IMR-90 (cell line): ENCODE data around the gene ST3GAL3. TPM values are rescaled to one million over a fixed set of nuclear protein-coding genes. Genes with fewer than 3 reads are reported as not detected.

Experiments used
- ATAC-seq: fragments of 200-7000 bp; cut with Tn5 transposase; 2 replicates; pipeline ENCODE4 v1.9.1; 2020; ENCODE audit warnings: low read depth, mild to moderate bottlenecking, moderate library complexity
- BruUV-seq: library from RNA; stranded (reverse); fragments of 400-500 nt; replicated peaks from 2 replicates; lab custom pipeline; 2021; lab: Mats Ljungman, UMichigan
- CTCF ChIA-PET: fragments of 300-600 bp; formaldehyde crosslinking; extraction: SDS; loops from one replicate; lab custom pipeline; 2021; ENCODE audit warnings: antibody characterized with exemption; lab: Yijun Ruan, JAX
- POLR2A ChIA-PET: fragments of 300-600 bp; sonication (Branson Sonifier 250); formaldehyde crosslinking; loops from one replicate; lab custom pipeline; 2022; ENCODE audit warnings: antibody characterized with exemption; ENCODE audit not compliant: unreplicated experiment; lab: Charles Lee
- DNase-seq: peaks from one replicate; pipeline ENCODE4 v3.0.0; 2013
- H2AFZ ChIP-seq: replicated peaks from 2 replicates; pipeline ENCODE3; 2013; ENCODE audit warnings: low read length, mild to moderate bottlenecking; ENCODE audit not compliant: poor library complexity
- H2AK5ac ChIP-seq: 2 replicates; pipeline ENCODE4 v1.6.1; 2013; ENCODE audit warnings: low read depth, low read length, inconsistent platforms
- H2AK9ac ChIP-seq: replicated peaks from 2 replicates; pipeline ENCODE3; 2013; ENCODE audit warnings: mild to moderate bottlenecking, low read depth, low read length, moderate library complexity; ENCODE audit not compliant: poor library complexity
- H2BK120ac ChIP-seq: 2 replicates; pipeline ENCODE4 v1.6.1; 2013; ENCODE audit warnings: low read depth, low read length, inconsistent platforms
- H2BK15ac ChIP-seq: 3 replicates; pipeline ENCODE4 v1.6.1; 2013; ENCODE audit warnings: low read depth, low read length, inconsistent platforms
- H2BK20ac ChIP-seq: 2 replicates; pipeline ENCODE4 v1.6.1; 2013; ENCODE audit warnings: low read depth, mild to moderate bottlenecking, inconsistent platforms, low read length, moderate library complexity
- H2BK5ac ChIP-seq: 2 replicates; pipeline ENCODE4 v1.6.1; 2013; ENCODE audit warnings: mild to moderate bottlenecking, low read depth, low read length, inconsistent platforms; ENCODE audit not compliant: poor library complexity, severe bottlenecking
- H3K14ac ChIP-seq: replicated peaks from 2 replicates; pipeline ENCODE4 v1.6.1; 2013; ENCODE audit warnings: low read depth, low read length, inconsistent platforms
- H3K18ac ChIP-seq: 2 replicates; pipeline ENCODE4 v1.6.1; 2013; ENCODE audit warnings: low read depth, low read length, control low read depth
- H3K23ac ChIP-seq: 2 replicates; pipeline ENCODE4 v1.6.1; 2013; ENCODE audit warnings: low read depth, low read length, inconsistent platforms
- H3K27ac ChIP-seq: 2 replicates; pipeline ENCODE4 v1.5.1; 2013; ENCODE audit warnings: mild to moderate bottlenecking, control low read depth, low read length; ENCODE audit not compliant: insufficient read depth
- H3K27me3 ChIP-seq: 2 replicates; pipeline ENCODE4 v1.6.1; 2013; ENCODE audit warnings: low read length; ENCODE audit not compliant: control insufficient read depth, insufficient read depth
- H3K36me3 ChIP-seq: 2 replicates; pipeline ENCODE4 v1.6.1; 2013; ENCODE audit warnings: low read length, mixed read lengths; ENCODE audit not compliant: control insufficient read depth, insufficient read depth
- H3K4ac ChIP-seq: 2 replicates; pipeline ENCODE4 v1.6.1; 2013; ENCODE audit warnings: low read depth, low read length, inconsistent platforms
- H3K4me1 ChIP-seq: 2 replicates; pipeline ENCODE4 v1.6.1; 2013; ENCODE audit warnings: low read length, mixed read lengths; ENCODE audit not compliant: control insufficient read depth, insufficient read depth
- H3K4me2 ChIP-seq: 2 replicates; pipeline ENCODE4 v1.6.1; 2013; ENCODE audit warnings: low read depth, mild to moderate bottlenecking, control low read depth, low read length, moderate library complexity
- H3K4me3 ChIP-seq: 2 replicates; pipeline ENCODE4 v1.5.1; 2013; ENCODE audit warnings: low read depth, mild to moderate bottlenecking, control low read depth, low read length, moderate library complexity; ENCODE audit not compliant: insufficient read depth
- H3K56ac ChIP-seq: 2 replicates; pipeline ENCODE4 v1.6.1; 2013; ENCODE audit warnings: low read length, inconsistent platforms; ENCODE audit not compliant: insufficient read depth; ENCODE audit errors: extremely low read depth
- H3K79me1 ChIP-seq, 2 experiments: 2 replicates each; pipeline ENCODE4 v1.6.1; 2013; ENCODE audit warnings: low read length in 2 of 2, inconsistent platforms in 1 of 2, low read depth in 1 of 2
- H3K9ac ChIP-seq: 2 replicates; pipeline ENCODE4 v1.6.1; 2013; ENCODE audit warnings: low read depth, low read length, control low read depth
- H3K9me1 ChIP-seq: 2 replicates; pipeline ENCODE4 v1.6.1; 2013; ENCODE audit warnings: low read length, inconsistent platforms; ENCODE audit not compliant: insufficient read depth
- H3K9me3 ChIP-seq: 2 replicates; pipeline ENCODE4 v1.6.1; 2013; ENCODE audit warnings: low read length; ENCODE audit not compliant: control insufficient read depth, insufficient read depth
- H4K20me1 ChIP-seq: 2 replicates; pipeline ENCODE4 v1.6.1; 2013; ENCODE audit warnings: low read length, inconsistent platforms; ENCODE audit not compliant: insufficient read depth
- H4K5ac ChIP-seq: 2 replicates; pipeline ENCODE4 v1.6.1; 2013; ENCODE audit warnings: mild to moderate bottlenecking, low read depth, low read length, control low read depth
- H4K8ac ChIP-seq, 2 experiments: 2 replicates each; pipeline ENCODE4 v1.6.1; 2013; ENCODE audit warnings: low read depth in 2 of 2, low read length in 2 of 2, control low read depth in 1 of 2, inconsistent platforms in 1 of 2
- H4K91ac ChIP-seq: 2 replicates; pipeline ENCODE4 v1.6.1; 2013; ENCODE audit warnings: low read depth, low read length, inconsistent platforms; ENCODE audit not compliant: insufficient read depth
- MXI1 ChIP-seq: IDR thresholded peaks from 2 replicates; pipeline ENCODE4 v1.6.1; 2012; ENCODE audit warnings: low read depth, mild to moderate bottlenecking, low read length, moderate library complexity, borderline replicate concordance
- RAD21 ChIP-seq: IDR thresholded peaks from 2 replicates; pipeline ENCODE4 v1.6.1; 2012; ENCODE audit warnings: low read length, improper control_type of control experiment
- RCOR1 ChIP-seq: IDR thresholded peaks from 2 replicates; pipeline ENCODE4 v1.6.1; 2012; ENCODE audit warnings: mild to moderate bottlenecking, low read length, improper control_type of control experiment; ENCODE audit not compliant: insufficient replicate concordance
- SMC3 ChIP-seq: fragments of 150-350 bp; IDR thresholded peaks from 2 replicates; pipeline ENCODE4 v1.6.1; 2016; ENCODE audit warnings: low read depth, mild to moderate bottlenecking, antibody characterized with exemption, low read length, moderate library complexity
- WGBS, 2 experiments: methylation state at CpG; one replicate each; pipeline versions ENCODE4 v1.1.5 to v1.1.7; 2013; ENCODE audit warnings: missing lambda C conversion rate in 2 of 2; ENCODE audit not compliant: insufficient read length in 1 of 2; ENCODE audit errors: extremely low coverage in 2 of 2; 5-methylcytosine and 5-hydroxymethylcytosine counted together
- dilution Hi-C: fragments of 300-500 bp; cut with HindIII; formaldehyde crosslinking; loops from one replicate; pipeline ENCODE4 v1.14.3; 2018; ENCODE audit warnings: low sequenced_read_pairs; ENCODE audit not compliant: unreplicated experiment
- in situ Hi-C: fragments of 300-500 bp; cut with MboI; formaldehyde crosslinking; loops from 3 replicates; pipeline ENCODE4 v1.14.3; 2019; ENCODE audit warnings: low sequenced_read_pairs, inconsistent platforms, mixed read lengths
- intact Hi-C: fragments of 100-400 bp; cut with micrococcal nuclease; formaldehyde crosslinking; loops from 2 replicates; pipeline ENCODE4 v1.10.0; 2022
- polyA plus RNA-seq, 3 experiments: library from polyadenylated mRNA; depleted of rRNA; stranded (reverse); fragments of >200 nt; gene quantifications; 2 replicates each; pipeline ENCODE4 v1.2.3, GENCODE V29; 2012; ENCODE audit warnings: low replicate concordance in 1 of 3
- total RNA-seq: library from RNA; depleted of rRNA; stranded (reverse); fragments of >200 nt; gene quantifications from 2 replicates; pipeline ENCODE4 v1.2.3, GENCODE V29; 2012
- TF ChIP-seq, protein P1 (sequence below): fragments of 150-350 bp; IDR thresholded peaks from 2 replicates; pipeline ENCODE4 v1.6.1; 2017; ENCODE audit warnings: mild to moderate bottlenecking, antibody characterized with exemption, low read length, low read depth

Gene ST3GAL3
- total and polyA plus RNA-seq, 2 of the 4 experiments (the other 2 are of a cell fraction), result 12.0 to 14.8 TPM

GRCh38 chr1:43841321-43842174 is 134.2 kb downstream of the ST3GAL3 start:
- TF ChIP-seq RCOR1 (no peak), SMC3 (no peak), RAD21 (no peak), MXI1 (no peak)
- TF ChIP-seq, protein P1, sequence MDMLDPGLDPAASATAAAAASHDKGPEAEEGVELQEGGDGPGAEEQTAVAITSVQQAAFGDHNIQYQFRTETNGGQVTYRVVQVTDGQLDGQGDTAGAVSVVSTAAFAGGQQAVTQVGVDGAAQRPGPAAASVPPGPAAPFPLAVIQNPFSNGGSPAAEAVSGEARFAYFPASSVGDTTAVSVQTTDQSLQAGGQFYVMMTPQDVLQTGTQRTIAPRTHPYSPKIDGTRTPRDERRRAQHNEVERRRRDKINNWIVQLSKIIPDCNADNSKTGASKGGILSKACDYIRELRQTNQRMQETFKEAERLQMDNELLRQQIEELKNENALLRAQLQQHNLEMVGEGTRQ, result no peak
- no TSS peak for BruUV-seq
- H2AK5ac ChIP-seq, result no peak overlapping the region
- no peak overlapping the region for H4K5ac ChIP-seq
- no peak overlapping the region for H3K14ac ChIP-seq
- H3K4me2 ChIP-seq, result no peak overlapping the region
- H3K23ac ChIP-seq, result no peak overlapping the region
- H3K4ac ChIP-seq, result no peak overlapping the region
- in situ Hi-C loops, result no loop called here
- no peak overlapping the region for H4K8ac ChIP-seq
- 0 out of 2 replicates have a peak, but pooled peaks cover 4% of the 10 kb centered on the region for H4K20me1 ChIP-seq
- intact Hi-C loops, result no loop called here
- no peak overlapping the region for H2AK9ac ChIP-seq
- no peak overlapping the region for H3K18ac ChIP-seq
- H2BK20ac ChIP-seq, result no peak overlapping the region
- H3K79me1 ChIP-seq, result peaks cover 12 to 15% of the 10 kb centered on the region in 2 experiments
- H3K27me3 ChIP-seq, result no peaks in the 10 kb centered on the region
- ChIA-PET CTCF (no interaction called here), POLR2A (no interaction called here)
- dilution Hi-C loops, result no loop called here
- 100% methylated on average over 1 of the region's 1 CpG; no CpG with 5 or more reads in 1 of the 2 experiments for WGBS, 2 experiments
- H3K9me1 ChIP-seq, result peaks cover 5% of the 10 kb centered on the region; the same call in 1 of the 2 replicates
- H2BK120ac ChIP-seq, result no peak overlapping the region
- H3K4me3 ChIP-seq, result no peak overlapping the region
- no peak overlapping the region for H2BK5ac ChIP-seq
- H3K9me3 ChIP-seq, result no peaks in the 10 kb centered on the region
- ATAC-seq, result no peak
- H3K9ac ChIP-seq, result no peak overlapping the region
- peaks cover 1% of the 10 kb centered on the region; the same call in 1 of the 2 replicates for H3K4me1 ChIP-seq
- no peak overlapping the region for H2BK15ac ChIP-seq
- H3K27ac ChIP-seq, result no peak overlapping the region
- H3K56ac ChIP-seq, result no peak overlapping the region
- no peak overlapping the region for H2AFZ ChIP-seq
- no peak overlapping the region for H4K91ac ChIP-seq
- DNase-seq, result no peak
- H3K36me3 ChIP-seq, result peaks cover 12% of the 10 kb centered on the region
